Thyroid gland (tissue), 4 donors: ENCODE measurements around the gene MYB. TPM values are rescaled to one million over a fixed set of nuclear protein-coding genes. Genes with fewer than 3 reads are reported as not detected.

Experiments used
- DNase-seq, 2 donors: peaks; one replicate each; pipeline ENCODE4 v3.0.0-alpha.2; 2019
- H3K27ac ChIP-seq, 3 donors: fragments of 200-600 bp; sonication (generic); 1 replicate in 2 of 3; 2 replicates in 1 of 3; pipeline ENCODE4 v1.5.1; 2016 to 2019; ENCODE audit warnings: mild to moderate bottlenecking in 1 of 3, moderate library complexity in 1 of 3
- H3K27me3 ChIP-seq: fragments of 200-600 bp; sonication (generic); one replicate; pipeline ENCODE4 v1.5.1; 2019
- H3K36me3 ChIP-seq, 2 donors: fragments of 200-600 bp; sonication (generic); one replicate each; pipeline ENCODE4 v1.5.1; 2016 to 2019
- H3K4me1 ChIP-seq, 2 donors: fragments of 200-600 bp; sonication (generic); one replicate each; pipeline ENCODE4 v1.5.1; 2017 to 2019
- H3K4me3 ChIP-seq, 3 donors: fragments of 200-600 bp; sonication (generic); replicated peaks in 1 of 3; 1 replicate in 2 of 3; 2 replicates in 1 of 3; pipeline ENCODE4 v1.5.1; 2016; ENCODE audit warnings: mild to moderate bottlenecking in 1 of 3
- H3K9me3 ChIP-seq: fragments of 200-600 bp; sonication (generic); one replicate; pipeline ENCODE4 v1.5.1; 2017
- POLR2A ChIP-seq, 2 donors: fragments of 450-650 bp; IDR thresholded peaks; one replicate each; pipeline ENCODE4 v1.6.1; 2017; ENCODE audit warnings: antibody characterized with exemption in 2 of 2, mild to moderate bottlenecking in 2 of 2, moderate library complexity in 1 of 2
- WGBS, 2 donors: methylation state at CpG; one replicate each; pipeline ENCODE4 v1.1.5; 2017; 5-methylcytosine and 5-hydroxymethylcytosine counted together
- intact Hi-C: fragments of 100-400 bp; cut with DNase I; formaldehyde crosslinking; loops from one replicate; pipeline ENCODE4 v1.15.1; 2023
- total RNA-seq, 4 donors: library from RNA; depleted of rRNA; stranded (reverse); fragments of >200 nt; gene quantifications; one replicate each; pipeline ENCODE4 v1.2.3, GENCODE V29; 2016
- TF ChIP-seq, protein P1 (sequence below), 6 experiments: fragments of 200-600 bp in 3 of 6; fragments of 450-650 bp in 3 of 6; sonication (generic) in 3 of 6; IDR thresholded peaks; one replicate each; pipeline ENCODE4 v1.5.1; 2016 to 2019; ENCODE audit warnings: antibody characterized with exemption in 6 of 6, mild to moderate bottlenecking in 2 of 6, inconsistent platforms in 1 of 6, moderate library complexity in 1 of 6

Gene MYB
- total RNA-seq, 4 donors from 2014 or later: 0.75 TPM; not detected in 3

DNA sequence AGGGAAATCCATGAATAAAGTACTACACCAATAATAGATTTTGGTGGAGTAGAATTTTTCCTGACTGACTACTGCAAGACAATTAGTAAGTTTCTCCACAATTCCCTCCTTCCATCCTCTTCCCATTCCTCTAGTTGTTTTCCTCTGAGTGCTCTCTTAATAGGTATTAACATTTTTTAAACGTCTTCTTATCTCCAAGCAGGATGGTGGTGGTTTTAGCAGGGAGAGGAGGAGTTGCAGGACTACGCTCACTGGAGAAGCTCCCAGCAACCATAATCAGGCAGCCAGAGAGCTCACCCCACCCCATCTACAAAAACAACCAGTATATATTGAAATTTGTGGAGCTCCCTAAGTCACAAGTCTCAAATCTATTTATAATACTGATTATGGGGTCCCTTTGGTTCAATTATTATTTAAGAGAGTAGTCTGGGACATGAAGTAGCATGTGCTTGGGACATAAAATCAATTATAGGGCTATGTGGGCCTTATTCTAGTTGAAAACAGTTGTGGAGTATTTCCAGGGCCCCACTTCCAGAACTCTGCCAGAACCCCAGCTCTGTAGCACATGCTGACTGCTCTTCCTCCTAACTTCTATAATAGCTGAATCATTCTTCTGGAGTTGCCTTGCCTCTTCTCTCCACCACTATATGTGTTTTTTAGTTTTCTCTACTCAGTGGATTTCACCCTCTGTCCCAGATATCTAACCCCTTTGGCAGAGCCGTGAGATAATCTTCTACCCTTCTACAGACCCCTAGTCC, 49.8 kb downstream of the MYB start:
- H3K4me1 ChIP-seq: no peaks in the 10 kb centered on the region
- no peak for TF ChIP-seq POLR2A (IDR thresholded peaks at IDR 0.05)
- TF ChIP-seq, protein P1, sequence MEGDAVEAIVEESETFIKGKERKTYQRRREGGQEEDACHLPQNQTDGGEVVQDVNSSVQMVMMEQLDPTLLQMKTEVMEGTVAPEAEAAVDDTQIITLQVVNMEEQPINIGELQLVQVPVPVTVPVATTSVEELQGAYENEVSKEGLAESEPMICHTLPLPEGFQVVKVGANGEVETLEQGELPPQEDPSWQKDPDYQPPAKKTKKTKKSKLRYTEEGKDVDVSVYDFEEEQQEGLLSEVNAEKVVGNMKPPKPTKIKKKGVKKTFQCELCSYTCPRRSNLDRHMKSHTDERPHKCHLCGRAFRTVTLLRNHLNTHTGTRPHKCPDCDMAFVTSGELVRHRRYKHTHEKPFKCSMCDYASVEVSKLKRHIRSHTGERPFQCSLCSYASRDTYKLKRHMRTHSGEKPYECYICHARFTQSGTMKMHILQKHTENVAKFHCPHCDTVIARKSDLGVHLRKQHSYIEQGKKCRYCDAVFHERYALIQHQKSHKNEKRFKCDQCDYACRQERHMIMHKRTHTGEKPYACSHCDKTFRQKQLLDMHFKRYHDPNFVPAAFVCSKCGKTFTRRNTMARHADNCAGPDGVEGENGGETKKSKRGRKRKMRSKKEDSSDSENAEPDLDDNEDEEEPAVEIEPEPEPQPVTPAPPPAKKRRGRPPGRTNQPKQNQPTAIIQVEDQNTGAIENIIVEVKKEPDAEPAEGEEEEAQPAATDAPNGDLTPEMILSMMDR (IDR thresholded peaks at IDR 0.05): no peak
- no peak for DNase-seq
- no peak overlapping the region for H3K4me3 ChIP-seq
- no peak overlapping the region for H3K27ac ChIP-seq
- H3K36me3 ChIP-seq: no peaks in the 10 kb centered on the region
- intact Hi-C loops: no loop called here
- no peaks in the 10 kb centered on the region for H3K27me3 ChIP-seq
- 73 to 79% methylated on average over 3 of the region's 3 CpGs for WGBS, 2 donors
- no peaks in the 10 kb centered on the region for H3K9me3 ChIP-seq

DNA sequence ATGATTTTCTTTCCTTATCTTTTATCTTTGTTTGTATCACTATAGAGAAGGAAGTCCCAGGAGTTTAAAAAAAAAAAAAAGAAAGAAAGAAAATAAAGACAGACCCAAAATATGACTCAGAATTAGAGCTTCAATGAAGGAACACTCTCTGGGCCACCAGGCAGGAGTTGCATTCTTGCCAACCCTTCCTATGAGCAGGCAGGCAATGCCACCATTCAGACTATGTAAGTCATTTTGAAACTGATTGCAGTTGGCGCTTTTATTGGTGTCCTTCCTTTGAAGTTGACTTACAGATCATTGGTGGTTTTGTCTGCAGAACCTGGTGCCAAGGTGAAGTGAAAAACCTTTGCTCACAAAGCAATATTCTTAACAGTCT, 50.3 kb downstream of the MYB start:
- H3K4me1 ChIP-seq: no peaks in the 10 kb centered on the region
- H3K36me3 ChIP-seq: no peaks in the 10 kb centered on the region
- WGBS, 2 donors: 87 to 88% methylated on average over 1 of the region's 1 CpG
- H3K9me3 ChIP-seq: no peaks in the 10 kb centered on the region
- H3K4me3 ChIP-seq: no peak overlapping the region
- no peak for DNase-seq
- no peaks in the 10 kb centered on the region for H3K27me3 ChIP-seq
- no peak overlapping the region for H3K27ac ChIP-seq
- TF ChIP-seq, protein P1 (IDR thresholded peaks at IDR 0.05): no peak
- no peak for TF ChIP-seq POLR2A (IDR thresholded peaks at IDR 0.05)
- intact Hi-C loops: no loop called here

DNA sequence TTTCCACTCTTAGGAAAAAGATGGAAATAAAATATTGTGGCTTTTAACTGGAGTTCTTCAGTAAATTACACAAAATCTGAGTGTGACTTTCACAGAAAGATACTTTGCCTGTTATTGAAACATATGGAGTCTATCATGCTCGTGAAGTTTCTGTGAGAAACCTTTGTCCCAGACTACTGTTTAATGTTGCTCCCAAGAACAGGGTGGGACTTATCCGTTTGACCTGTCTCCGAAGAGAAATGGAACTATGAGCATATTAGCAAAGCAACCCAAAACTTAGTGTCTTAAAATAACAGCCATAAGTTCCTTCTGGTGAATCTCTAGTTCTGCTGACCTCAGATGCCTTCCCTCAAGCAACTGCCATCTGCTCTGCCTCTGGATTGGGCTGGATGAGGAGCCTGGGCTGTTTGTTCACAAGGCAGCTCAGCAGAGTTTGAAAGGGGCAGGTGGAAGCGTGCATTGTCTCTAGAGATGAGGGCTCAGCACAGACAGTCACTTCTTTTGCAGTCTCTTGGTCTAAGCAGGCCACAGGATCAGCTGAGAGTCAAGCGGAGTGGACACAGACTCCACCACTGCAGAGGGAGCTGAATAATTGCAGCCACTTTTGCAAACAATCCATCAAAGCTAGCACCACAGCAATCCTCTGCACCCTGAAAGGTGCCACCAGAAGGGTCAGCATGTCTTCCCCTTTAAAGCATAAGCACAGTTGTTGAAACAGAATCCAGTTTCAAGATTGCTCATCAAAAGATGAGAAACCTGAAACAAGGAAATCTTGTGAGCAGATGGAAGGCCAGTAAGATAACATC, 52.8 kb downstream of the MYB start:
- no peak for DNase-seq
- Histone ChIP-seq H3K36me3 (no peaks in the 10 kb centered on the region), H3K27me3 (no peaks in the 10 kb centered on the region), H3K27ac (no peak overlapping the region), H3K4me3 (no peak overlapping the region), H3K9me3 (no peaks in the 10 kb centered on the region), H3K4me1 (no peaks in the 10 kb centered on the region)
- TF ChIP-seq POLR2A (IDR thresholded peaks at IDR 0.05): no peak
- TF ChIP-seq, protein P1 (IDR thresholded peaks at IDR 0.05): no peak
- intact Hi-C loops: no loop called here
- WGBS, 2 donors: 77 to 78% methylated on average over 5 of the region's 5 CpGs

DNA sequence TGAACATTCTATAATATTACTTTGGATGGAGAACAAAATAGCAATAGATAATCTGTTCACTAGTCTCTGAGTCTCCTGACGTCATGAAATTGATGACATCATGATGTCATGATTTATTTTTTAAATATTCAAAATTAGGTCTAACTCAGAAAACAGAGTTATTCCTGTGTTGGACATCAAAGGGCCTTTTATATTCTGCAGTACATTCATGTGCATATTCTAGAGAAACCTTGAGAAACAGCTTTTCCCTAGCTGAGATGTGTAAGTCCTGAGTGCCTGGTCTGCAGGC, 53.3 kb downstream of the MYB start:
- intact Hi-C loops: no loop called here
- DNase-seq: no peak
- H3K4me1 ChIP-seq: no peaks in the 10 kb centered on the region
- H3K9me3 ChIP-seq: no peaks in the 10 kb centered on the region
- TF ChIP-seq POLR2A (IDR thresholded peaks at IDR 0.05): no peak
- TF ChIP-seq, protein P1 (IDR thresholded peaks at IDR 0.05): no peak
- H3K4me3 ChIP-seq: no peak overlapping the region
- WGBS, 2 donors: 67 to 77% methylated on average over 1 of the region's 1 CpG
- no peaks in the 10 kb centered on the region for H3K36me3 ChIP-seq
- H3K27me3 ChIP-seq: no peaks in the 10 kb centered on the region
- no peak overlapping the region for H3K27ac ChIP-seq

DNA sequence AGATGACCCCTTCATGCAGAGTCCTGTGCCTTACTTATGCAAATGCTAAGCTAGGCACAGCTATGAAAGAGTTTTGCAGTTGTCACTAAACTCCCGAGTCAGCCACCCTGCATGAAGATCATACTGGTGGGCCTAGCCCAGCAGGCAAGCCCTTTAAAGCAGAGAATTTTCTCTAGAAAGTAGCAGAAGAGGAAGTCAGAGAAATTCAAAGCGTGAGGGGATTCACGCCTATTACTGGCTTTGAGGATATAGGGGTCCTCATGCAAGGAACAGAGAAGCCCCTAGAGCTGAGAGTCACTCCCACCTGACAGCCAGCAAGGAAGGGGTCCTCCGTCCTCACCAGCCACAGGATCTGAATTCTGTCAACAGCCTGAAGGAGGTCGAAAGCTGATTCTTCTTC, 54.6 kb downstream of the MYB start:
- H3K4me1 ChIP-seq: no peaks in the 10 kb centered on the region
- 86 to 89% methylated on average over 5 of the region's 5 CpGs for WGBS, 2 donors
- H3K27me3 ChIP-seq: no peaks in the 10 kb centered on the region
- intact Hi-C loops: no loop called here
- H3K4me3 ChIP-seq: no peak overlapping the region
- TF ChIP-seq POLR2A (IDR thresholded peaks at IDR 0.05): no peak
- TF ChIP-seq, protein P1 (IDR thresholded peaks at IDR 0.05): no peak
- H3K36me3 ChIP-seq: no peaks in the 10 kb centered on the region
- H3K9me3 ChIP-seq: no peaks in the 10 kb centered on the region
- no peak overlapping the region for H3K27ac ChIP-seq
- DNase-seq: no peak
